WERI-Rb-1 (cell line): ENCODE results near the gene RNF151.

Experiments used
- DNase-seq: peaks from one replicate; pipeline ENCODE4 v3.0.0-alpha.2; 2020
- H3K27ac ChIP-seq: fragments of 250-450 bp; sonication (Bioruptor Pico); 2 replicates; pipeline ENCODE4 v1.5.1; 2020; ENCODE audit warnings: mild to moderate bottlenecking, moderate library complexity
- H3K27me3 ChIP-seq: fragments of 250-450 bp; sonication (Bioruptor Pico); 2 replicates; pipeline ENCODE4 v1.5.1; 2021; ENCODE audit warnings: mild to moderate bottlenecking, low read depth, moderate library complexity; ENCODE audit not compliant: insufficient read depth, severe bottlenecking
- H3K36me3 ChIP-seq: fragments of 250-450 bp; sonication (Bioruptor Pico); 2 replicates; pipeline ENCODE4 v1.5.1; 2020; ENCODE audit warnings: mild to moderate bottlenecking, moderate library complexity
- H3K4me3 ChIP-seq: 2 replicates; pipeline ENCODE4 v1.5.1; 2011; ENCODE audit warnings: low read depth, mild to moderate bottlenecking, control low read depth, low read length
- H3K9me3 ChIP-seq: fragments of 250-450 bp; sonication (Bioruptor Pico); 2 replicates; pipeline ENCODE4 v1.5.1; 2021; ENCODE audit warnings: mild to moderate bottlenecking, moderate library complexity; ENCODE audit not compliant: severe bottlenecking
- CTCF ChIP-seq: IDR thresholded peaks from 2 replicates; pipeline ENCODE4 v1.5.1; 2011; ENCODE audit warnings: low read depth, mild to moderate bottlenecking, control low read depth, inconsistent platforms, low read length

Gene RNF151

DNA sequence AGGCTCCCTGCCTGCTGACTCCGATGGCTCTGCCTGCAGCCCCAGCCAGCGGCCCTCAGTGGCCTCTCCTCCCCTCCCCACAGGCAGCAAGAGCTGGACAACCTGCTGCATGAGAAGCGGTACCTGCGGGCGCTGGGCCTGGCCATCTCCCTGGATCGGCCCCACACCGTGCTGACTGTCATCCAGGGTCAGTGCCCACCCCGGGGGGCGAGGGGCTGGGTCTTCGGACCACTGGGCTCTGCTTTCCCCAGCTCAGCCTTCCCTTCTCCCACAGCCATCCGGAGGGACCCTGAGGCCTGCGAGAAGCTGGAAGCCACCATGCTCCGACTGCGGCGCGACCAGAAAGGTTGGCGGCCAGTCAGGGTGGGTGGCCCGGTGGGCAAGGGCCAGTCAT is 11.2 kb downstream of the RNF151 start:
- Histone ChIP-seq H3K27me3 (no peaks in the 10 kb centered on the region), H3K4me3 (no peak overlapping the region), H3K36me3 (peaks cover 57% of the 10 kb centered on the region), H3K9me3 (no peaks in the 10 kb centered on the region), H3K27ac (no peak overlapping the region)
- no peak for DNase-seq
- no peak for TF ChIP-seq CTCF

DNA sequence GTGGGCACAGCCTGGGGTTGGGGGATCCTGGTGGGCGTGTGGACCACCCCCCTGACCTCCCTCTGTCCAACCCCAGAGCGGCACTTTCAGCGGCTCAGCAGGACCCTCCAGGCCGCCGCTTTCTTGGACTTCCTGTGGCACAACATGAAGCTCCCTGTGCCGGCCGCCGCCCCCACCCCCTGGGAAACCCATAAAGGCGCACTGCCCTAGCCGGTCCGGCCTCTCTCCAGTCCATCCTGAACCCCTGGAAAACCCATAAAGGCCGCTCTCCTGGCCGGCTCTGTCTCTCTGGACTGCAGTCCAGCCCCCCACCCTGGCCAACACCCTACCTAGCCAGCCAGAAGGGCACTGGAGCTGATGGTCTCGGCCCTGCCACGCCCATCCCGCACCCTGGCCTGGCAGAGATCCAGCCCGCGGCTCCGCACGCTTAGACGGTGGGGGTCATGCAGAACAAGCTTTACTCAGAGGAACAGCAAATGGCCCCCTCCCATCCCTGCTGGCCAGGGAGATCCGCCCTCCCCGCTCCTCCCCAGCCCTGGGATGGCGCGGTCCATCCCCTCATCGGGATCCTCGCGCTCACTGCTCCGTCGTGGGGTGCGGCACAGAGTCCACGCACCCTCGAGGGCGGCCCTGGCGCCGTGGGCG is 11.9 kb downstream of the RNF151 start:
- Histone ChIP-seq H3K27me3 (no peaks in the 10 kb centered on the region), H3K27ac (no peak overlapping the region), H3K4me3 (no peak overlapping the region), H3K36me3 (peaks cover 57% of the 10 kb centered on the region), H3K9me3 (no peaks in the 10 kb centered on the region)
- no peak for TF ChIP-seq CTCF
- no peak for DNase-seq

DNA sequence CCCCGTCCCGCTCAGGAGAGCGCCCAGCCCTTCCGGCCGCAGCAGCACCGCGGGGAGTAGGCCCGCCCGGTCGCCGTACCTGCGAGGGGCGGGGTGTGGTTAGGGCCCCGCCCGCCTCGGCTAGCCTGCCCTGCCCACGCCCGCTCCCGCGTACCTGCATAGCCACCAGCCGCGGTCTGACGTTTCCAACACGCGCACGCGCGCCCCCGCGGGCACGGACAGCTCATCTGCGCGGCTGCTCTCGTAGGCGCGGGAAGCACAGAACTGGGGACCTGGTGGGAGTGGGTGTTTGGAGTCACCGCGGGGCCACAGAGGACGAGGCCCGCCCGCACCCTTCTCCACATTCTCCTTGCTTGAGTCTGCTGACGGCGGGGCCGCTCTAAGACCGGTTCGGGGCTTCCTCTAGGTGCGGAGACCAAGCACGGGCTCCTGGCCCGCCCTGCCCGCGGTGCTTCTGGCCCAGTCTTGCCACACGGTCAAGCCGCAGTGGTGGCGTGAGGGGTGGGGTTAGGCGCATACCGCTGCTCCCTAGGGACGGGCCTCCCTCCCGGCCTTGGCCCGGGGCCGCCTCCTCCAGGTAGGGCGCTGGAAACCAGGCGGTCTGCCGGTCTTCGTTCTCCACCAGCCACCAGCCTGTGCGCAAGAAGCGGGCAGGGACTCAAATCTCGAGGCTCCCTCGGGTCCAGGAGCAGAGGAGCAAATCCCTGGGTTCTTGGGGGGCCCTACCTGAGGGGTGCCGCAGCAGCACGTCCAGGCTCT is 12.8 kb downstream of the RNF151 start:
- no peak overlapping the region for H3K4me3 ChIP-seq
- no peaks in the 10 kb centered on the region for H3K9me3 ChIP-seq
- no peak for TF ChIP-seq CTCF
- peaks cover 53% of the 10 kb centered on the region for H3K36me3 ChIP-seq
- no peak overlapping the region for H3K27ac ChIP-seq
- no peaks in the 10 kb centered on the region for H3K27me3 ChIP-seq
- DNase-seq = no peak

DNA sequence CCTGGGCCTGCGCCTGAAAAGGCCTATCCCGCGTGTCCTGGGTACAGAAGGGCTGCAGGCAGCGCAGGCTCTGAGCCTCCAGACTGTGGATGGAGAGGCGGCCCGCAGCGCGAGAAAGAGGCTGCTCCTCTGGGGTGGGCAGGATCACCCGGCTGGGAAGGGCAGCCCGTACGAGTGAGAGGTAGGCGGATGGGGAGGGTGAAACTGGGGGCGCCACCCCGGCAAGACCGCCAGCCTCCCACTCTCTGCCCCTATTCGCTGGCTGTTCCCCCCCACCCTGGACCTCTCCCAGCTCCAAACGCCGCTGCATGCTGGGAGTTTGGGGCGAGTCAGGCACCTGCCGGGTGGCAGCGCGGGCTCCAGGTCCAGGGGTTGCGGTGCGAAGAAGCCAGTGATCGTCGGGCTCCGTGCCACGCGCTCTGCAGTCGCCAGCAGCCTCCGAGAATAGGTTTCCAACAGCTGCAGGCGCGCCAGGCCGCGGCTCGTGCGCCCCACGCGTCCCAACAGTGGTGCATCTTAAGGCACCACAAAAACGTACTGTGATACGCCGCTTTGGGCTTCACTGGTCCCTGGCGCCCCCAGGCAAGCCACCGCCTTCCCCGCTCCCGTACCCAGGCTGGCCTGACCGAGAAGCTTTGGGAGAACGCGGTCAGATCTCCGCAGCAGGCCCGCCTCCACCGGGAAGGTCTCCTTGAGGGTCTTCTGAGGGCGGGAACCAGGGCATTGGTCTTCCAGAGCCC is 13.5 kb downstream of the RNF151 start:
- Histone ChIP-seq H3K4me3 (no peak overlapping the region), H3K27ac (peak overlapping the region; percentile 91), H3K36me3 (peaks cover 49% of the 10 kb centered on the region), H3K9me3 (no peaks in the 10 kb centered on the region), H3K27me3 (no peaks in the 10 kb centered on the region)
- no peak for TF ChIP-seq CTCF
- DNase-seq = no peak

- Histone ChIP-seq H3K9me3 (no peaks in the 10 kb centered on the region), H3K27me3 (no peaks in the 10 kb centered on the region), H3K4me3 (no peak overlapping the region), H3K27ac (peak overlapping the region; percentile 91), H3K36me3 (peaks cover 49% of the 10 kb centered on the region)
- no peak for TF ChIP-seq CTCF
- no peak for DNase-seq
Measured at GRCh38 chr16:1980770-1981087, 14.1 kb downstream of the RNF151 start.
